ENCODE results near the gene THAP11.

THAP11 gene

GRCh38 chr16:67841816-67842508, at the start of gene THAP11:
Gene THAP11, plus strand, starts transcription at chr16:67842320. Its CDS starts 235 bp downstream, at chr16:67842555.
- peak; percentile 89 for DNase-seq (ENCODE audit: low read depth)

GRCh38 chr16:67796099-67796718, 45.9 kb upstream of the THAP11 start:
- DNase-seq (ENCODE audit: low read depth) = no peak

- DNase-seq (ENCODE audit: low read depth) = no peak
Observed at GRCh38 chr16:67800338-67800926, 41.7 kb upstream of the THAP11 start.

GRCh38 chr16:67801241-67801640, 40.9 kb upstream of the THAP11 start:
- DNase-seq (ENCODE audit: low read depth) = no peak

GRCh38 chr16:67801883-67802282, 40.2 kb upstream of the THAP11 start:
- DNase-seq (ENCODE audit: low read depth) = no peak

- DNase-seq (ENCODE audit: low read depth) = no peak
Observed at GRCh38 chr16:67803894-67804293, 38.2 kb upstream of the THAP11 start.

GRCh38 chr16:67804853-67805542, 37.1 kb upstream of the THAP11 start:
- no peak for DNase-seq (ENCODE audit: low read depth)

GRCh38 chr16:67805718-67806427, 36.2 kb upstream of the THAP11 start:
- DNase-seq (ENCODE audit: low read depth) = no peak

GRCh38 chr16:67806428-67807147, 35.5 kb upstream of the THAP11 start, which contains the start of the genes RANBP10 and TSNAXIP1:
Gene RANBP10, minus strand, starts transcription at chr16:67806560. Its CDS starts 24 bp downstream, at chr16:67806536.
Gene TSNAXIP1, plus strand, starts transcription at chr16:67806889. Its CDS starts 261 bp downstream, at chr16:67807150.
- DNase-seq (ENCODE audit: low read depth) = peak; percentile 98

- no peak for DNase-seq (ENCODE audit: low read depth)
Observed at GRCh38 chr16:67807148-67807682, 34.9 kb upstream of the THAP11 start.

- no peak for DNase-seq (ENCODE audit: low read depth)
Observed at GRCh38 chr16:67811899-67812298, 30.2 kb upstream of the THAP11 start.

- DNase-seq (ENCODE audit: low read depth) = no peak
Observed at GRCh38 chr16:67814567-67814966, 27.6 kb upstream of the THAP11 start.

GRCh38 chr16:67820608-67821259, 21.4 kb upstream of the THAP11 start:
- DNase-seq (ENCODE audit: low read depth) = no peak

- no peak for DNase-seq (ENCODE audit: low read depth)
Observed at GRCh38 chr16:67822511-67822910, 19.6 kb upstream of the THAP11 start.

GRCh38 chr16:67825119-67825518, 17.0 kb upstream of the THAP11 start:
- no peak for DNase-seq (ENCODE audit: low read depth)

GRCh38 chr16:67825906-67826305, 16.2 kb upstream of the THAP11 start:
- no peak for DNase-seq (ENCODE audit: low read depth)

GRCh38 chr16:67828651-67829050, 13.5 kb upstream of the THAP11 start:
- DNase-seq (ENCODE audit: low read depth) = no peak

GRCh38 chr16:67833030-67833414, 9.1 kb upstream of the THAP11 start:
- no peak for DNase-seq (ENCODE audit: low read depth)

GRCh38 chr16:67833415-67834241, 8.5 kb upstream of the THAP11 start:
- DNase-seq (ENCODE audit: low read depth) = peak; percentile 85

- DNase-seq (ENCODE audit: low read depth) = no peak
Observed at GRCh38 chr16:67834242-67834614, 7.9 kb upstream of the THAP11 start.

All from CMK (cell line).